IMR-90 (cell line): ENCODE results near the gene ZNF181. TPM values are rescaled to one million over a fixed set of nuclear protein-coding genes. Genes with fewer than 3 reads are reported as not detected.

ENCODE experiments used
- ATAC-seq: fragments of 200-7000 bp; cut with Tn5 transposase; 2 replicates; pipeline ENCODE4 v1.9.1; 2020; ENCODE audit warnings: low read depth, mild to moderate bottlenecking, moderate library complexity
- BruUV-seq: library from RNA; stranded (reverse); fragments of 400-500 nt; replicated peaks from 2 replicates; lab custom pipeline; 2021; lab: Mats Ljungman, UMichigan
- CTCF ChIA-PET: fragments of 300-600 bp; formaldehyde crosslinking; extraction: SDS; loops from one replicate; lab custom pipeline; 2021; ENCODE audit warnings: antibody characterized with exemption; lab: Yijun Ruan, JAX
- POLR2A ChIA-PET: fragments of 300-600 bp; sonication (Branson Sonifier 250); formaldehyde crosslinking; loops from one replicate; lab custom pipeline; 2022; ENCODE audit warnings: antibody characterized with exemption; ENCODE audit not compliant: unreplicated experiment; lab: Charles Lee
- DNase-seq: peaks from one replicate; pipeline ENCODE4 v3.0.0; 2013
- H2AFZ ChIP-seq: replicated peaks from 2 replicates; pipeline ENCODE3; 2013; ENCODE audit warnings: low read length, mild to moderate bottlenecking; ENCODE audit not compliant: poor library complexity
- H2AK5ac ChIP-seq: 2 replicates; pipeline ENCODE4 v1.6.1; 2013; ENCODE audit warnings: low read depth, low read length, inconsistent platforms
- H2AK9ac ChIP-seq: replicated peaks from 2 replicates; pipeline ENCODE3; 2013; ENCODE audit warnings: mild to moderate bottlenecking, low read depth, low read length, moderate library complexity; ENCODE audit not compliant: poor library complexity
- H2BK120ac ChIP-seq: 2 replicates; pipeline ENCODE4 v1.6.1; 2013; ENCODE audit warnings: low read depth, low read length, inconsistent platforms
- H2BK15ac ChIP-seq: 3 replicates; pipeline ENCODE4 v1.6.1; 2013; ENCODE audit warnings: low read depth, low read length, inconsistent platforms
- H2BK20ac ChIP-seq: 2 replicates; pipeline ENCODE4 v1.6.1; 2013; ENCODE audit warnings: low read depth, mild to moderate bottlenecking, inconsistent platforms, low read length, moderate library complexity
- H2BK5ac ChIP-seq: 2 replicates; pipeline ENCODE4 v1.6.1; 2013; ENCODE audit warnings: mild to moderate bottlenecking, low read depth, low read length, inconsistent platforms; ENCODE audit not compliant: poor library complexity, severe bottlenecking
- H3K14ac ChIP-seq: replicated peaks from 2 replicates; pipeline ENCODE4 v1.6.1; 2013; ENCODE audit warnings: low read depth, low read length, inconsistent platforms
- H3K18ac ChIP-seq: 2 replicates; pipeline ENCODE4 v1.6.1; 2013; ENCODE audit warnings: low read depth, low read length, control low read depth
- H3K23ac ChIP-seq: 2 replicates; pipeline ENCODE4 v1.6.1; 2013; ENCODE audit warnings: low read depth, low read length, inconsistent platforms
- H3K27ac ChIP-seq: 2 replicates; pipeline ENCODE4 v1.5.1; 2013; ENCODE audit warnings: mild to moderate bottlenecking, control low read depth, low read length; ENCODE audit not compliant: insufficient read depth
- H3K27me3 ChIP-seq: 2 replicates; pipeline ENCODE4 v1.6.1; 2013; ENCODE audit warnings: low read length; ENCODE audit not compliant: control insufficient read depth, insufficient read depth
- H3K36me3 ChIP-seq: 2 replicates; pipeline ENCODE4 v1.6.1; 2013; ENCODE audit warnings: low read length, mixed read lengths; ENCODE audit not compliant: control insufficient read depth, insufficient read depth
- H3K4ac ChIP-seq: 2 replicates; pipeline ENCODE4 v1.6.1; 2013; ENCODE audit warnings: low read depth, low read length, inconsistent platforms
- H3K4me1 ChIP-seq: 2 replicates; pipeline ENCODE4 v1.6.1; 2013; ENCODE audit warnings: low read length, mixed read lengths; ENCODE audit not compliant: control insufficient read depth, insufficient read depth
- H3K4me2 ChIP-seq: 2 replicates; pipeline ENCODE4 v1.6.1; 2013; ENCODE audit warnings: low read depth, mild to moderate bottlenecking, control low read depth, low read length, moderate library complexity
- H3K4me3 ChIP-seq: 2 replicates; pipeline ENCODE4 v1.5.1; 2013; ENCODE audit warnings: low read depth, mild to moderate bottlenecking, control low read depth, low read length, moderate library complexity; ENCODE audit not compliant: insufficient read depth
- H3K56ac ChIP-seq: 2 replicates; pipeline ENCODE4 v1.6.1; 2013; ENCODE audit warnings: low read length, inconsistent platforms; ENCODE audit not compliant: insufficient read depth; ENCODE audit errors: extremely low read depth
- H3K79me1 ChIP-seq, 2 experiments: 2 replicates each; pipeline ENCODE4 v1.6.1; 2013; ENCODE audit warnings: low read length in 2 of 2, inconsistent platforms in 1 of 2, low read depth in 1 of 2
- H3K9ac ChIP-seq: 2 replicates; pipeline ENCODE4 v1.6.1; 2013; ENCODE audit warnings: low read depth, low read length, control low read depth
- H3K9me1 ChIP-seq: 2 replicates; pipeline ENCODE4 v1.6.1; 2013; ENCODE audit warnings: low read length, inconsistent platforms; ENCODE audit not compliant: insufficient read depth
- H3K9me3 ChIP-seq: 2 replicates; pipeline ENCODE4 v1.6.1; 2013; ENCODE audit warnings: low read length; ENCODE audit not compliant: control insufficient read depth, insufficient read depth
- H4K20me1 ChIP-seq: 2 replicates; pipeline ENCODE4 v1.6.1; 2013; ENCODE audit warnings: low read length, inconsistent platforms; ENCODE audit not compliant: insufficient read depth
- H4K5ac ChIP-seq: 2 replicates; pipeline ENCODE4 v1.6.1; 2013; ENCODE audit warnings: mild to moderate bottlenecking, low read depth, low read length, control low read depth
- H4K8ac ChIP-seq, 2 experiments: 2 replicates each; pipeline ENCODE4 v1.6.1; 2013; ENCODE audit warnings: low read depth in 2 of 2, low read length in 2 of 2, control low read depth in 1 of 2, inconsistent platforms in 1 of 2
- H4K91ac ChIP-seq: 2 replicates; pipeline ENCODE4 v1.6.1; 2013; ENCODE audit warnings: low read depth, low read length, inconsistent platforms; ENCODE audit not compliant: insufficient read depth
- FOS ChIP-seq: fragments of 150-350 bp; IDR thresholded peaks from 2 replicates; pipeline ENCODE4 v1.6.1; 2016; ENCODE audit warnings: low read depth, low read length
- MAZ ChIP-seq: IDR thresholded peaks from 2 replicates; pipeline ENCODE4 v1.6.1; 2012; ENCODE audit warnings: low read depth, mild to moderate bottlenecking, low read length, improper control_type of control experiment, moderate library complexity, borderline replicate concordance
- WGBS, 2 experiments: methylation state at CpG; one replicate each; pipeline versions ENCODE4 v1.1.5 to v1.1.7; 2013; ENCODE audit warnings: missing lambda C conversion rate in 2 of 2; ENCODE audit not compliant: insufficient read length in 1 of 2; ENCODE audit errors: extremely low coverage in 2 of 2; 5-methylcytosine and 5-hydroxymethylcytosine counted together
- dilution Hi-C: fragments of 300-500 bp; cut with HindIII; formaldehyde crosslinking; loops from one replicate; pipeline ENCODE4 v1.14.3; 2018; ENCODE audit warnings: low sequenced_read_pairs; ENCODE audit not compliant: unreplicated experiment
- in situ Hi-C: fragments of 300-500 bp; cut with MboI; formaldehyde crosslinking; loops from 3 replicates; pipeline ENCODE4 v1.14.3; 2019; ENCODE audit warnings: low sequenced_read_pairs, inconsistent platforms, mixed read lengths
- intact Hi-C: fragments of 100-400 bp; cut with micrococcal nuclease; formaldehyde crosslinking; loops from 2 replicates; pipeline ENCODE4 v1.10.0; 2022
- polyA plus RNA-seq, 3 experiments: library from polyadenylated mRNA; depleted of rRNA; stranded (reverse); fragments of >200 nt; gene quantifications; 2 replicates each; pipeline ENCODE4 v1.2.3, GENCODE V29; 2012; ENCODE audit warnings: low replicate concordance in 1 of 3
- total RNA-seq: library from RNA; depleted of rRNA; stranded (reverse); fragments of >200 nt; gene quantifications from 2 replicates; pipeline ENCODE4 v1.2.3, GENCODE V29; 2012

Gene ZNF181
- total and polyA plus RNA-seq, 2 of the 4 experiments (the other 2 are of a cell fraction) = 3.8 to 7.5 TPM

- no peak overlapping the region for H4K5ac ChIP-seq
- no peak overlapping the region for H4K8ac ChIP-seq
- no peak overlapping the region for H3K27ac ChIP-seq
- H2BK15ac ChIP-seq = no peak overlapping the region
- H3K9me3 ChIP-seq = peaks cover 2% of the 10 kb centered on the region; the same call in 1 of the 2 replicates
- ChIA-PET POLR2A (no interaction called here), CTCF (no interaction called here)
- intact Hi-C loops (no loop called here), in situ Hi-C loops (no loop called here), dilution Hi-C loops (no loop called here)
- no peak overlapping the region for H3K9ac ChIP-seq
- no peaks in the 10 kb centered on the region for H3K4me1 ChIP-seq
- no peaks in the 10 kb centered on the region for H4K20me1 ChIP-seq
- no peak overlapping the region for H3K4ac ChIP-seq
- no peak overlapping the region for H2BK20ac ChIP-seq
- no CpG with 5 or more reads among the region's 2 CpGs for WGBS, 2 experiments
- H2BK5ac ChIP-seq = no peak overlapping the region
- no peak overlapping the region for H3K4me2 ChIP-seq
- H3K56ac ChIP-seq = no peak overlapping the region
- no peak overlapping the region for H3K14ac ChIP-seq
- H3K27me3 ChIP-seq = no peaks in the 10 kb centered on the region
- no peak overlapping the region for H3K18ac ChIP-seq
- TF ChIP-seq MAZ (no peak), FOS (no peak)
- H3K36me3 ChIP-seq = no peaks in the 10 kb centered on the region
- H2AFZ ChIP-seq = no peak overlapping the region
- H3K79me1 ChIP-seq = no peaks in the 10 kb centered on the region
- H2AK9ac ChIP-seq = no peak overlapping the region
- ATAC-seq (no peak), DNase-seq (no peak)
- BruUV-seq = no TSS peak
- H3K23ac ChIP-seq = no peak overlapping the region
- no peaks in the 10 kb centered on the region for H3K9me1 ChIP-seq
- no peak overlapping the region for H3K4me3 ChIP-seq
- H2BK120ac ChIP-seq = no peak overlapping the region
- H2AK5ac ChIP-seq = no peak overlapping the region
- H4K91ac ChIP-seq = no peak overlapping the region
Measured at GRCh38 chr19:34788074-34788473, 54.0 kb downstream of the ZNF181 start.
